Ovary (tissue), 9 donors: ENCODE measurements around the gene TIMM21. TPM values are rescaled to one million over a fixed set of nuclear protein-coding genes. Genes with fewer than 3 reads are reported as not detected.

ENCODE experiments used
- DNase-seq, 5 donors: peaks; one replicate each; pipeline ENCODE4 v3.0.0-alpha.2; 2019 to 2020
- H3K27ac ChIP-seq, 2 donors: fragments of 200-600 bp; one replicate each; pipeline versions ENCODE4 v1.5.1 to v1.8.0; 2019 to 2022
- H3K27me3 ChIP-seq: fragments of 200-600 bp; one replicate; pipeline ENCODE4 v1.8.0; 2022
- H3K36me3 ChIP-seq: fragments of 200-600 bp; sonication (generic); one replicate; pipeline ENCODE4 v1.5.1; 2019
- H3K4me1 ChIP-seq: one replicate; pipeline ENCODE4 v1.8.1; 2013; ENCODE audit warnings: mild to moderate bottlenecking, moderate library complexity; ENCODE audit not compliant: insufficient read depth
- H3K4me3 ChIP-seq: fragments of 200-600 bp; sonication (generic); one replicate; pipeline ENCODE4 v1.5.1; 2017
- H3K9me3 ChIP-seq, 2 donors: fragments of 200-600 bp in 1 of 2; sonication (generic) in 1 of 2; one replicate each; pipeline versions ENCODE4 v1.5.1 to v1.8.1; 2013 to 2019; ENCODE audit warnings: mild to moderate bottlenecking in 1 of 2, moderate library complexity in 1 of 2
- CTCF ChIP-seq, 3 donors: fragments of 450-650 bp in 2 of 3; fragments of 200-600 bp in 1 of 3; IDR thresholded peaks; one replicate each; pipeline versions ENCODE4 v1.5.1 to v1.8.0; 2016 to 2022; ENCODE audit warnings: antibody characterized with exemption in 3 of 3, mild to moderate bottlenecking in 1 of 3
- EP300 ChIP-seq: sonication (generic); formaldehyde crosslinking; IDR thresholded peaks from one replicate; pipeline ENCODE4 v1.6.1; 2017; ENCODE audit warnings: antibody characterized with exemption
- POLR2A ChIP-seq: fragments of 450-650 bp; IDR thresholded peaks from one replicate; pipeline ENCODE4 v1.6.1; 2017; ENCODE audit warnings: antibody characterized with exemption, mild to moderate bottlenecking, moderate library complexity
- WGBS, 3 donors: extraction: QIAGEN DNeasy Blood & Tissue Kit in 1 of 3; methylation state at CpG; one replicate each; pipeline versions ENCODE4 v1.1.5 to v1.1.7; 2013 to 2017; 5-methylcytosine and 5-hydroxymethylcytosine counted together
- intact Hi-C, 4 donors: fragments of 100-400 bp; cut with DNase I; formaldehyde crosslinking; loops; one replicate each; pipeline versions ENCODE4 v1.11.0 to v1.15.1; 2022 to 2023
- polyA plus RNA-seq, 2 donors: library from polyadenylated mRNA; stranded (reverse); fragments of 200-250 nt in 1 of 2; fragments of 350-450 nt in 1 of 2; fragmentation: Illumina TruSeq in 1 of 2; extraction: RNeasy Lipid Tissue Mini Kit (QIAGEN cat#74804) in 1 of 2; gene quantifications; one replicate each; pipeline ENCODE4 v1.2.3, GENCODE V29; 2013 to 2014
- total RNA-seq, 7 donors: library from RNA; depleted of rRNA in 2 of 7; stranded (reverse); fragments of >200 nt in 2 of 7; fragmentation: NEBNext Ultra II Directional in 3 of 7; extraction: Animal tissue kit (Norgen Biotek cat#: 25700) in 3 of 7; gene quantifications; one replicate each; pipeline versions ENCODE4 v1.1.0 to v1.2.4, GENCODE V29; 2016 to 2023
- donor health status: DM: no; HTN: no; CAD: no; lungs with moderate emphysema.
- donor health status: DM: no; HTN: no; CAD: no.
- donor health status: Bipolar disorder and iron deficiency.
- donor health status: DM: yes; HTN: yes; CAD: no.
- donor health status: DM: no; HTN: no; CAD: no.
- donor health status: DM: yes; HTN: yes; CAD: no.

Gene TIMM21
- total and polyA plus RNA-seq, 9 donors = 12.5 to 49.8 (median 22.9) TPM

GRCh38 chr18:74148543-74149070 lies 284 bp downstream of the TIMM21 start:
- 0% methylated on average over 25 of the region's 25 CpGs for WGBS, 3 donors
- Histone ChIP-seq H3K4me3 (peak overlapping the region; percentile 77), H3K27ac (peak overlapping the region in 1 of 2 donors; percentile 9), H3K36me3 (no peaks in the 10 kb centered on the region), H3K4me1 (peaks cover 7% of the 10 kb centered on the region), H3K27me3 (no peaks in the 10 kb centered on the region), H3K9me3 (no peaks in the 10 kb centered on the region)
- intact Hi-C loops = loop anchor here in 1 of 4 donors (5.0 kb wide), 1 partner anchor 139 kb away; no protein-coding TSS in a partner anchor
- TF ChIP-seq CTCF (IDR thresholded peaks at IDR 0.05) (no peak), POLR2A (no peak), EP300 (no peak)
- no peak for DNase-seq

- no peaks in the 10 kb centered on the region for H3K27me3 ChIP-seq
- no peaks in the 10 kb centered on the region for H3K9me3 ChIP-seq
- no peaks in the 10 kb centered on the region for H3K36me3 ChIP-seq
- TF ChIP-seq POLR2A (no peak), EP300 (no peak), CTCF (IDR thresholded peaks at IDR 0.05) (no peak)
- intact Hi-C loops = loop anchor here in 1 of 4 donors (5.0 kb wide), 1 partner anchor 137 kb away; no protein-coding TSS in a partner anchor
- H3K4me3 ChIP-seq = no peak overlapping the region
- peaks cover 7% of the 10 kb centered on the region for H3K4me1 ChIP-seq
- WGBS, 3 donors = 69 to 75% (median 75%) methylated on average over 5 of the region's 5 CpGs
- no peak overlapping the region for H3K27ac ChIP-seq
- no peak for DNase-seq
Observed at GRCh38 chr18:74149878-74150277, 1.6 kb downstream of the TIMM21 start.

GRCh38 chr18:74152270-74152669 lies 3.9 kb downstream of the TIMM21 start:
- intact Hi-C loops = no loop called here
- DNase-seq = no peak
- no peak for TF ChIP-seq POLR2A
- Histone ChIP-seq H3K9me3 (no peaks in the 10 kb centered on the region), H3K4me3 (no peak overlapping the region), H3K27me3 (no peaks in the 10 kb centered on the region), H3K4me1 (peaks cover 4% of the 10 kb centered on the region), H3K27ac (no peak overlapping the region), H3K36me3 (no peaks in the 10 kb centered on the region)
- 64 to 67% (median 64%) methylated on average over 6 of the region's 6 CpGs for WGBS, 3 donors

- intact Hi-C loops = no loop called here
- H3K27me3 ChIP-seq = no peaks in the 10 kb centered on the region
- WGBS, 3 donors = 91 to 98% (median 93%) methylated on average over 2 of the region's 2 CpGs
- peaks cover 4% of the 10 kb centered on the region for H3K4me1 ChIP-seq
- H3K4me3 ChIP-seq = no peak overlapping the region
- no peaks in the 10 kb centered on the region for H3K36me3 ChIP-seq
- TF ChIP-seq CTCF (IDR thresholded peaks at IDR 0.05) (no peak), POLR2A (no peak)
- H3K9me3 ChIP-seq = no peaks in the 10 kb centered on the region
- DNase-seq = no peak
- H3K27ac ChIP-seq = no peak overlapping the region
Observed at GRCh38 chr18:74152857-74153256, 4.5 kb downstream of the TIMM21 start.

- H3K4me1 ChIP-seq = peaks cover 4% of the 10 kb centered on the region
- WGBS, 3 donors = 80 to 83% (median 83%) methylated on average over 4 of the region's 4 CpGs
- no peak for DNase-seq
- no peaks in the 10 kb centered on the region for H3K27me3 ChIP-seq
- H3K27ac ChIP-seq = no peak overlapping the region
- H3K36me3 ChIP-seq = no peaks in the 10 kb centered on the region
- intact Hi-C loops = no loop called here
- TF ChIP-seq POLR2A (no peak), EP300 (no peak), CTCF (IDR thresholded peaks at IDR 0.05) (no peak)
- H3K9me3 ChIP-seq = no peaks in the 10 kb centered on the region
- no peak overlapping the region for H3K4me3 ChIP-seq
Observed at GRCh38 chr18:74153377-74153776, 5.1 kb downstream of the TIMM21 start.
